GM23338 (cell line): ENCODE data around the gene NEURL1.
"Not testable (repeated sequence)": the region's sequence is repeated elsewhere in the genome, so short reads cannot be mapped to it uniquely, and the experiment has no call there.

Source experiments
- EZH2 ChIP-seq: fragments of 200-600 bp; sonication (generic); IDR thresholded peaks from one replicate; pipeline ENCODE4 v1.8.0; 2017; ENCODE audit warnings: antibody characterized with exemption, mild to moderate bottlenecking, low read depth; ENCODE audit not compliant: unreplicated experiment
- EZH2phosphoT487 ChIP-seq: fragments of 200-600 bp; sonication (generic); IDR thresholded peaks from one replicate; pipeline ENCODE4 v1.8.1; 2018; ENCODE audit warnings: antibody characterized with exemption; ENCODE audit not compliant: unreplicated experiment
- JUNB ChIP-seq: IDR thresholded peaks from one replicate; pipeline ENCODE4 v1.6.1; 2016; ENCODE audit warnings: antibody characterized with exemption; ENCODE audit not compliant: unreplicated experiment
- NANOG ChIP-seq: IDR thresholded peaks from 2 replicates; pipeline ENCODE4 v1.6.1; 2016; ENCODE audit warnings: antibody characterized with exemption, borderline replicate concordance
- TF ChIP-seq, protein P1 (sequence below), 2 experiments: fragments of 200-600 bp in 1 of 2; sonication (generic) in 1 of 2; conservative IDR thresholded peaks; 2 replicates each; pipeline versions ENCODE4 v1.5.1 to v1.6.1; 2016 to 2017; ENCODE audit warnings: antibody characterized with exemption in 2 of 2, low read depth in 2 of 2, mild to moderate bottlenecking in 2 of 2, moderate library complexity in 1 of 2
- TF ChIP-seq, protein P2 (sequence below): IDR thresholded peaks from 2 replicates; pipeline ENCODE4 v1.6.1; 2016; ENCODE audit warnings: antibody characterized with exemption

- TF ChIP-seq, protein P1, sequence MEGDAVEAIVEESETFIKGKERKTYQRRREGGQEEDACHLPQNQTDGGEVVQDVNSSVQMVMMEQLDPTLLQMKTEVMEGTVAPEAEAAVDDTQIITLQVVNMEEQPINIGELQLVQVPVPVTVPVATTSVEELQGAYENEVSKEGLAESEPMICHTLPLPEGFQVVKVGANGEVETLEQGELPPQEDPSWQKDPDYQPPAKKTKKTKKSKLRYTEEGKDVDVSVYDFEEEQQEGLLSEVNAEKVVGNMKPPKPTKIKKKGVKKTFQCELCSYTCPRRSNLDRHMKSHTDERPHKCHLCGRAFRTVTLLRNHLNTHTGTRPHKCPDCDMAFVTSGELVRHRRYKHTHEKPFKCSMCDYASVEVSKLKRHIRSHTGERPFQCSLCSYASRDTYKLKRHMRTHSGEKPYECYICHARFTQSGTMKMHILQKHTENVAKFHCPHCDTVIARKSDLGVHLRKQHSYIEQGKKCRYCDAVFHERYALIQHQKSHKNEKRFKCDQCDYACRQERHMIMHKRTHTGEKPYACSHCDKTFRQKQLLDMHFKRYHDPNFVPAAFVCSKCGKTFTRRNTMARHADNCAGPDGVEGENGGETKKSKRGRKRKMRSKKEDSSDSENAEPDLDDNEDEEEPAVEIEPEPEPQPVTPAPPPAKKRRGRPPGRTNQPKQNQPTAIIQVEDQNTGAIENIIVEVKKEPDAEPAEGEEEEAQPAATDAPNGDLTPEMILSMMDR (conservative IDR thresholded peaks at IDR 0.05; ENCODE audit: low read depth in 2 of 2): 0 out of 4 replicates have a peak, but pooled peaks of 1 of the 2 experiments have one; percentile 3
- not testable (repeated sequence) for TF ChIP-seq EZH2, JUNB, NANOG, EZH2phosphoT487
- TF ChIP-seq, protein P2, sequence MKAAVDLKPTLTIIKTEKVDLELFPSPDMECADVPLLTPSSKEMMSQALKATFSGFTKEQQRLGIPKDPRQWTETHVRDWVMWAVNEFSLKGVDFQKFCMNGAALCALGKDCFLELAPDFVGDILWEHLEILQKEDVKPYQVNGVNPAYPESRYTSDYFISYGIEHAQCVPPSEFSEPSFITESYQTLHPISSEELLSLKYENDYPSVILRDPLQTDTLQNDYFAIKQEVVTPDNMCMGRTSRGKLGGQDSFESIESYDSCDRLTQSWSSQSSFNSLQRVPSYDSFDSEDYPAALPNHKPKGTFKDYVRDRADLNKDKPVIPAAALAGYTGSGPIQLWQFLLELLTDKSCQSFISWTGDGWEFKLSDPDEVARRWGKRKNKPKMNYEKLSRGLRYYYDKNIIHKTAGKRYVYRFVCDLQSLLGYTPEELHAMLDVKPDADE: not testable (repeated sequence)
Measured at GRCh38 chr10:103606097-103606438, 112.6 kb downstream of the NEURL1 start.
